GM19035 (cell line): Measurements from ENCODE around the gene AHI1.
A peak's percentile ranks its signal among the peaks of the same experiment; 100 is the strongest.
"Not testable (repeated sequence)": the region's sequence is repeated elsewhere in the genome, so short reads cannot be mapped to it uniquely, and the experiment has no call there.

ENCODE experiments used
- ATAC-seq: cut with Tn5 transposase; IDR thresholded peaks from one replicate; pipeline ENCODE4 v1.9.1; 2021; ENCODE audit not compliant: unreplicated experiment

Gene AHI1

DNA sequence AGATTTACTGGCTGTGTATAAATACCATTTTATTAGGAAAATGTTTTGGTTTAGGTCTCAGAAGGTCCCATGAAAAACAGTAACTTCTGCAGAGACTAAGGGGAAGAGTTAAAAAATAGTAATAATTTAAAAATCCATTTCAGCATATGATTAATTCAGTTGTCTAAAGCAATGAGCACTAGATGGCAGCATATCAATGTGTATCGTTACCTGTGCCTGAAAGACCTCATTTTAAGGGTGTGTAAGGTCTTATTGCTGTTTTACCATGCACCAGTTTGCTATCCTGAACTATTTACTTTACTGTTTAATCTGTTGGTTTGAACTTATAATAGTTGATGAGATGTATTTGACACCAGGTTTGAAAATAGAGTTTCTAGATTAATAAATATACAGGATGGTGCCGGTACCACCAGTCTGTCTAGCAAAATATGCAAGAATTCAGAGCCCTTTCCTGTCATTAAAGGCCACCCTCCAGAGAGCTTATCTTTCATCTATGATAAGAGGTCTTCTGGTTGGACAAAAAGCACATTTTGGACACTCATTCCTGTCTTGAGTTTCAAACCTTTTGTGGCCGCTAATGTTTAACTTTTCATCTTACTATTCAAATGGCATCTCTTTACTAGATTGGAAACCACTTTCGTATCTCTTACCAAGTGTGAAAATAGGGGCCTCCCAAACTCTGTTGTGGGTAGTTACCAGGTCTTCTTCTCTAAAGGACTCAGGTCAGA lies 8.9 kb upstream of the AHI1 start:
- ATAC-seq: peak; percentile 83

DNA sequence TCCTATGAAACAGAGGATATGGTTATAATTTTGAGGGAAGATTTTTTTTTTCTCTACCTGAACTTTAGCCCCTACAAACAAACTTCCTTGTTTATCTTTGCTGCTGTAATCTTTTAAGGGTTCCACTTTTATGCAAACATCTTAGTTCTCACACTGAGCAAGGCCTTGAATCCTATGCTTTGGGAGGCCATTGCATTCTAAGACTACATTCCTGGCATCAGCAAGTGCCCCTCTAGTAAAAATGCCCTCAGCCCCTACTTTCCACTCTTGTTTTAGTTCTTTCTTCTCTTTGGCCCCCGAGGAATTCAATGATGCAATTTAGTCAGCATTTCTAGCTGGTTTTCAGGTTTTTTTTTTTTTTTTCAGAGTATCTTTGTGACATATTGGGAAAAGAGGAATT lies 8.1 kb upstream of the AHI1 start:
- no peak for ATAC-seq

DNA sequence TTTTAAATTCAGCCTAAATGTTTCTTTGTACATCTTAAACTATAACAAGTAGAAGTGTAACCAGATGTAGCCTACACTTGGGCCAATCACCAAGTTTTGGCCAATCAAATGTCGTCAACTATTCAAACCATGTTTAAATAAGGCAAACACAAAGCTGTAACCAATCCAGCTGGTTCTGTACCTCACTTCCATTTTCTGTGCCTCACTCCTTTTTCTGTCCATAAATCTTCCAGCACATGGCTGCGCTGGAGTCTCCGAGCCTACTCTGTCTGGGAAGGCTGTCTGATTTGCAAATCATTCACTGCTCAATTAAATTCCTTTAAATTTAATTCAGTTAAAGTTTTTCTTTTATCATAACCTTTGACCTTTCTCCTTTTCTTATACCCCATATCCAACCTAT lies 7.7 kb upstream of the AHI1 start:
- ATAC-seq: no peak

DNA sequence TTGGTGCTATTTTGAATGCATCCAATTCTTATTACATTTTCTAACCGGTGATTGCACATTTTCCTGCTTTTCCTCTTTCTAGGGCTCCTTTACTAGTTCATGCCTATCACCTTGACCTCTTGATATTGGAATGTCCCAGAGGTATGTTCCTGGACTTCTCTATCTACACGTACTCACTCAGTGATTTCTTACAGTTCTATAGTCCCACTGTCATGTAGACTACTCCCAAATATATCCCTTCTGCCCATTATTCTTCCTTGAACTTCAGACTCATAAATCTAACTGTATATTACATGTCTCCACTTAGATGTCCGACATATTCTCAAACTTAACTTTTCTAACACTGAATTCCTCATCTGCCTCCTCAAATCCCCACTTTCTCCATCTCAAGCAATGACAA lies 7.2 kb upstream of the AHI1 start:
- ATAC-seq: no peak

DNA sequence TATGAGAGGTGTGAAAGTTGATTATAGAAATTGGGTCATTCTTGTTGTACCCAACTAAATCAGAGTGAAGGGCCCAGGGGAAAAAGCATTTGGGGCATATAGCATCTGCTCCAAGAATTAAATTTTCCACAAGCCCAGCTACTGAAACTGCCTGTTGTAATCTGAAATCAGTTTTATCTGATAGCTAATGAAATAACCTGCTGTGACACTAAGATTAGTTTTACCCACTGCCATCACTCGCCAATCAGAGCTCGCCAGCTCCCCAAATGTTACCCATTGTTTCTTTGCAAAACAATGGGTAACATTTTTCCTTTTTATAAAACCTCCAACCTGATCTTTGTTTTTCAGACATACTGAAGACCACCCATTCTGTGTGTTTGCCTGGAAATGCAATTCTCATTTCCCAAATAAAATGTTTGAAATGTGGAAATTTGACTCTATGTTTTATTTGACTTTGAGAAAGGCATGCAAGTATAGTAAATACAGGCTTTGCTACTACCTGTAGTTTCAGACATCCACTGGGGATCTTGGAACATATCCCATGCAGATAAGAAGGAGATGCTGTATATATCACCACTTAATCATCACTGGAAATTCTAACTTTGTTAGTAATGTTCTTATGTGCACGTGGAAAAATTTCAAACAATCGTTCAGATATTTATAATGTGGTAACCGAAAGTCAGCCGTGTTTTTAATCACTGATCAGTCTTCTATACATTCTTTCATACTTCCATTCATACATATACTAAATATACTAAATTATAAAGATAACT lies 6.3 kb upstream of the AHI1 start:
- no peak for ATAC-seq

DNA sequence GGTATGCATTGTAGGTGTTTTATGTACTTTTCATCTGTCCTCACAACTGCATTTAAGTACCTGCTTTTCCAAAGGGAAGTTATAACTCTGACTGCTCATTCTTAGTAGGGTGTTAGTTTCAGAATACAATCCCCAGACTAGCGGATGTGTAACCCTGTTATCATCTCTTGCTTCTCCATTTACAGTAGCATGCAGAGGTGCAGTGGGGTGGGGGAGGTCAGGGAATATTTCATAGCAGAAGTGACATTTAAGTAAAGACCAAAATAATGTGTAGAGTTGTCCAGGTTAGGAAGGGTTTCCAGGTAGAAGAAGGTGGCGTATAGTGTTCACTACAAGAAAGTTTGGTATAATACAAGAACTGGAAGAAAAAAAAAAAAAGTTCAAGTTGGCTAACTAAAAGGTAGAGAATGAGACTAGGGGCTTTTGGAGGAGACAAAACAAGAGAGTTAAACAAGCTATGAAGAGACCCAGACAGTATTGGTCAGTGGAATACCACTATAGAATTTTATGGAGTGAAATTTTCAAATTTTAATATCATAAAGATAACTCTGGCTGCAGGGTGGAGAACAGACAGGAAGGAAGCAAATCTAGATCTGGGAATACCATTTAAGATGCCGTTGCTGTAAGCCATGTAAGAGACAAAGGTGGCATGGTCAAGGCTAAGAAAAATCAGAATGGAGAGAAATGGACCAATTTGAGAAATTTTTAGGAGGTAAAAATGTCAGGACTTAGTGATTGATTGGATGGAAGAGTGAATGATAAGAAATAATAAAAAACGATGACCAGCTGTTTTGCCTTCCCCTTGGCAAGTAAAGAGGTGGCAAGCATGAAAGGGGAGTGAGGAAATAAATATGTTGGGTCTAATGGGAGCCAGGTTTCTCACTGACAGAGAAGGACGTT lies 2.2 kb upstream of the AHI1 start:
- ATAC-seq: no peak

DNA sequence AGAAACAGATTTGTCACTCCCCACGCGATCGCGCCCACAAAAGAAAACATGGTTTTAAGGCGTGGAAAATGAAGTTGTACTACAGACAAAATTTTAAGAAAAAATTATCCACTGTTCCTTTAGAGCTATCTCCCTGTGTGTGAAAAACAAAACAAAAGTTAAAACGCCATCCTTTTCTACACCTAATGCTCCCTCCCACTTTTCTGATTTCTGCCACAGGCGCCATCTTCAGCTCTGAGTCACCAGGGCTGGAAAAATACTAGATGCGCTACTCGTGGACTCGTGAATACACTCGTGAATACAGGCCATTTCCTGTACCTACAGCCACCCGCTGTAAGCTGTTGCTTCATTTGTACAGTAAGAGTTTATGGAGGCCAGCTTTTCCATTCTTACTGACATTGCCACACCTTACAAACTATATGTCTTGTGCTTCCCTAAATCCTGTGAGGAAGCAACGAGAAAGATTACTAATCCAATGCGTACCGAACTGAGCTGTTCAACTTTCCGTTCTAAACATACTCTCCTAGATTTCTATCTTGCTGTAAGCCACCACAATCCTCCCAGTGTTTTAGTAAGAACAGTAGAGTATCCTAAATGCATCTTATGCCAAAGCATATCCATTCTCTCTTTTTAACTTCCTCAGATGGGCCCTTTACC lies 773 bp upstream of the AHI1 start:
- ATAC-seq: peak; percentile 35

DNA sequence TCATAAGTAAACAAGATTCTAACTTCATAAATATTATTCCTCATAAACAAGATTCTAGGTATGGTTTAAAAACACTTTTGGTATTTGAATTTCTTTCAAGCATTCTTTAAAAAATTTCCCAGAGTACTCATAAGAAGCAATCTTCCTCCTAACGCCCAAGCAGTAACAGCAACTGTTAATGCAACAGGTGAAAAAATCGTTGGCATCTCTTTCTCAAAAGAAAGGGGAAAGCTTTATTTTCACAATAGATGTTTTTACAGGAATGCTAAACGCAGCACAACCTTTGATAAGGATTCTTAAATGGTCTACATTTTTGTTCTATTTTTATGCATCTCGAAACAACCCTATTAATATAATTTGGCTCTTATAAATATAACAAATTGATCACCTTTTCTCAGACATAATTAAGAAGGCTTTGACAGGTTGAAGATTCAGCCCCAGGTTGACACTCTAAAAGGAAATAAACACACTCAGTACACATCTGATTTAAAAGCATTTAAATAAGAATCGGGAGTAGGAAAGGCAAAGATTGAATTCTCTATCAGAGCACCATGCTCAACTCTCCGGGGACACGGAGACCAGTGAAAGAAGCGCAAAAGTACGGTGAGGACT lies 634 bp downstream of the AHI1 start:
- ATAC-seq: no peak

DNA sequence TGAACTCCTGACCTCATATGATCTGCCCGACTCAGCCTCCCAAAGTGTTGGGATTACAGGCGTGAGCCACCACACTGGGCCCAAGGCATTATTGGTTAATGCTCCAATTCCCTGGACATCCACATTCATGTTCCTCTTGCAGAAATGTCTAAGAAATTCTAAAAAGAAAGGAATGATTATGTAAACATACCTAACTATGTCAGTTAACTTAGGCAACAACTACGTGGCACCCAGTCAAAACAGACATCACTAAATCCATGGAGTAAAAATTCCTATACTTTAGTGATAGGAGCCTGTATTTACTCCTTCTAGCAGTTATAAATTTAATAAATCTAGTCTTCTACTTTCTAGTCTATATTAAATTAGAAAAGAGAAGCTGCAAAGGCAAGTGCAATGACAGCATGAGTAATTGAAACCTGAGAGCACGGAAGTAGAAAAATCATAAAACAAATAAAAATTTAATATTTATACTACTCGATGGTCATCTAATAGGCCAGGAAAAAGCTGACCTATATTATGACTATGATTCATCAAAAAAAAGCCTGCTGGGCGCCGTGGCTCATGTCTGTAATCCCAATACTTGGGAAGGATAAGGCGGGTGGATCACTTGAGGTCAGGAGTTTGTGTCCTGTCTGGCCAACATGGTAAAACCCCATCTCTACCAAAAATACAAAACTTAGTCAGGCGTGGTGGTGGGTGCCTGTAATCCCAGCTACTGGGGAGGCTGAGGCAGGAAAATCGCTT lies 4.2 kb downstream of the AHI1 start:
- no peak for ATAC-seq

DNA sequence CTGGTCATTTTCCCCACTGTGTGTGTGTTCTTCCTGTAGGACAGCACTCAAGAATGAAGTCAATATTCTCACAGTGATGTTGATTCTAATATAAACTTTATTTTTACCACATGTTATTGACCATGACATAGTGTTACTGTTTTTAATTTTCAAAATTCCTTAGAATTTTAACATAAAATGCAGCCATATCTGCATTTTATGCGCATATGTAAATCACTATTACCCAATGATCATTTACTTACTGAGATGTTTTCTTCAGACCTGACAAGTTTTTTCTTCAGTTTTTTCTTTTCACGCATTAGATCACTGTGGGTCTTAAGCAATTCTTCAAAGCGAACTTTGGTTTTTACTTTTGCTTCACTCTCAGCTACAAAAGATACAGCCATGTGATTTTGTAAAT lies 7.2 kb downstream of the AHI1 start:
- no peak for ATAC-seq

DNA sequence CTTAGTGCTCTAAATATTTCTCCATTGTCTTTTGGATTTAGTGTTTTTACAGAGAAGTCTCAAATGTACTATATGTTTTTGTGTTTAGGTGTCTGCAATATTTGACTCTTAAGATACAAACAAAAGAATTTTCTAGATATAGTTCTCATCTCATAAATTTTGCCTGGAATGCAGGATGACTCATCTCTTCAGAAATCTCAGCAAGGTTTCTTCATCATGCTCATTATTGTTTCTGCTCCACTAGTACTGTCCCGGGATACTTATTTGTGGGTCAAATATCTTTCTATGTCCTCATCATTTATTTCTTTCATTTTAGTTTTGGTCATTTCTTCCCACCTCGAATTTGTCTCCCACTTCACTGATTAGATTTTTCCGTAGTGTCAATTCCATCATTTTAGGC lies 9.5 kb downstream of the AHI1 start:
- no peak for ATAC-seq

DNA sequence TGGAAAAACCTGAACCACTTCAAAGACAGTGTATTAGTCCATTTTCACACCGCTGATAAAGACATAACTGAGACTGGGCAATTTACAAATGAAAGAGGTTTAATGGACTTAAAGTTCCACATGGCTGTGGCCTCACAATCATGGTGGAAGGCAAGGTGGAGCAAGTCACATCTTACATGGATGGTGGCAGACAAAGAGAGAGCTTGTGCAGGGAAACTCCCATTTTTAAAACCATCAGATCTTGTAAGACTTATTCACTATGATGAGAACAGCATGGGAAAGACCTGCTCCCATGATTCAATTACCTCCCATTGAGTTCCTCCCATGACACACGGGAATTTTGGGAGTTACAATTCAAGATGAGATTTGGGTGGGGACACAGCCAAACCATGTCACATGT lies 13.6 kb downstream of the AHI1 start:
- not testable (repeated sequence) for ATAC-seq

DNA sequence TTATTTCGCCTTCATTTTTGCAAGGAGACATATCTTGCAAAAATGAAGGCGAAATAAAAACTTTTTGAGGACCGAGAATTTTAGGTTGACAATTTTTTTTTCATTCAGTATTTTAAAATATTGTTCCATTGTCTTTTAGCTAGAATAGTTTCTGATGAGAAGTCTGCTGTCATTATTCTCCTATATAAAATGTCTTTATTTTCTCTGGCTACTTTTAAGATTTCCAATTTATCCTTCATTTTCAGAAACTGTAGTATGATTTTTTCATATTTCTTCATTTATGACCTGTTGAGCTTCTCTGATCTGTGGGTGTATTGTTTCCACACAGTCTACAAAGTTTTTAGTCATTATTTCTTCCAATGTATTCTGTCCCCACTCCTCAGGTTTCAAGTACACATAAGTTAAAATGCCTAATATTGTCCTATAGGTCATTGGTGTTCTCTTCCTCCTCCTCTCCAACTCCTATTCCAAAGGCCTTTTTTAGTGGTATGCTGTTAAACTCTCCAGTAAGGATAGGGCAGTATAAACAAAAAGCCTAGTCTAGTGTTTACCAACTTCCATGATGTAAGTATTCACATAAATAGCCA lies 15.7 kb downstream of the AHI1 start:
- no peak for ATAC-seq

DNA sequence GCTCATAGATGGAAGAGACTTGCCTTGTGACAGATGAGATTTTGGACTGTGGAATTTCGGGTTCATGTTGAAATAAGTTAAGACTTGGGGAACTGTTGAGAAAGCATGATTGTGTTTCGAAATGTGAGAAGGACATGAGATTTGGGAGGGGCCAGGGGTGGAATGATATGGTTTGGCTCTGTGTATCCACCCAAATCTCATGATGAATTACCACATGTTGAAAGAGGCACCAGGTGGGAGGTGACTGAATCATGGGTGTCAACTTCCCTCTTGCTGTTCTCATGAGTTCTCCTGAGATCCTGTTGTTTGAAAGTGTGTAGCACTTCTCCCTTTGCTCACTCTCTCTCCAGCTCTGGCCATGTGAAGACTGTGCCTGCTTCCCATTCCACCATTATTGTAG lies 17.9 kb downstream of the AHI1 start:
- ATAC-seq: no peak

DNA sequence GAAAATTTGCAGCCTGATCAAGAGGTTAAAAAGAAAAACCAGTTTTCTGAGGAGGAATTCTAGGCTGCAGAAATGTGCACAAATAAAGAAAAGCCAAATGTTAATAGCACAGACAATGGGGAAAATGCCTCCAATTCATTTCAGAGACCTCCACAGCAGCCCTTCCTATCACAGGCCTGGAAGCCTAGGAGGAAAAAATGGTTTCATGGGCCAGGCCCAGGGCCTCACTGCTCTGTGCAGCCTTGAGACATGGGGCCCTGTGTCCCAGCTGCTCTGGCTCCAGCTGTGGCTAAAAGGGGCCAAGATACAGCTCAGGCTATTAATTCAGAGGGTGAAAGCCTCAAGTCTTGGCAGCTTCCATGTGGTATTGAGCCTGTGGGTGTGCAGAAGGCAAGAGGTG lies 18.9 kb downstream of the AHI1 start:
- ATAC-seq: no peak

DNA sequence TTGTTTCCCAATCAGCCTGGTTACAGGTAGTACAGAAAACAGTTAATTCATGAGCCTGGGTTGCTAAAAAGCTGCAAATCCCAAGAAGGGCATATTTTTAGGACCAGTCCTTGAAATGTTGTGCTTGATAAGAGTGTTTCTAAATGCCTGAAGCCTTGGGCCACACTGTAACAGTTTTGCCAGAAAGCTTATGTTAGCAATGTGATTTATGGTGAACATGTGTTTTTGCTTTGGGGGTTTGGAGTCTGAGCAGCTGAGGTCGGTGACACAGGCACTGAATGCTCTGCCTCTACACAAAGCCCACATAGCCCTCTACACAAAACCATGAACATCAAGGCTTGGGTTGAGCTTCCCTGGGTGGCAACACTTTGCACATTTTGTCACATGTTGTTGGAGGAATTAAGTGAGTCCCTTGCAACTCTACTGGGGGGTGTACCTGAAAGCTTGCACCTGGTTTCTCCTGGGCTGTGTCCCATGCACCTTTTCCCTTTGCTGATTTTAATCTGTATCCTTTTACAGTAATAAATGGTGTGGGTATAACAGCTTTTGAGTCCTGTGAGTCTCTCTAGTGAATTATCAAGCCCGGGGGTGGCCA lies 22.2 kb downstream of the AHI1 start:
- no peak for ATAC-seq

DNA sequence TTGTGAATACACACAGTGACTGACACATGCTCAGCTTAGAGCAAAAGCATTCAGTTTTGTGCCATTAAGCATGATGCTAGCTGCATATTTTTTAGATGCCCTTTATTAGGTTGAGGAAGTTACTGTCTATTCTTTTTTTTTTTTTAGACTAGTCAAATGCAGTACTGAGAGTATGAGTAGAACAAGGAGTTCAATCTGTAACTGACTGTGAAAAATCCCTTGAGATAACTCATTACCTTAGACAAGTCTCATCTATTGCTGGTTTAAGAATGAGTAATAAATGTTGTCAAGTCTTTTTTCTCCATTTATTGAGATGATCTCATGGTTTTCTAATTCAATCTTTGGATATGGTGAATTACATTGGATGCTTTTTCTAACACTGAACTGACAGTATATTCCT lies 23.2 kb downstream of the AHI1 start:
- ATAC-seq: no peak

DNA sequence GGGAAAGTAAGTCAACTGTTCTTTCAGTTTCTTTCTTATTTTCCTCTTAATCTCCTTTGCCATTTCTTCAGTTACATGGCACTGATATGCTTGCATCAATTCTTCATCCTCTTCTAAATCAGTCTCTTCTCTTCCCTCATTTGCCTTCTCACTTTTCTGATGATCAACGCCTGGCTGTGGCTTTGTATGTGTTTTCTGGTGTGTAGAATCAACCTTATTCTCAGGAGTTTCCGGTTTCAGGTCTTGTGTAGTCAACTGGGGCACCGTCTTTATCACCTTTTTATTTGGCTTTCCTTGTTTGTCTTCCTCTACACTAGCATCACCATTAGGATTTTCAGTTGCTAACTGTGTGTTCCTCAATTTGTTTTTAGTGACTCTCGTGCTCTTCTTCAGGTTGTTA lies 31.6 kb downstream of the AHI1 start:
- ATAC-seq: peak; percentile 28

DNA sequence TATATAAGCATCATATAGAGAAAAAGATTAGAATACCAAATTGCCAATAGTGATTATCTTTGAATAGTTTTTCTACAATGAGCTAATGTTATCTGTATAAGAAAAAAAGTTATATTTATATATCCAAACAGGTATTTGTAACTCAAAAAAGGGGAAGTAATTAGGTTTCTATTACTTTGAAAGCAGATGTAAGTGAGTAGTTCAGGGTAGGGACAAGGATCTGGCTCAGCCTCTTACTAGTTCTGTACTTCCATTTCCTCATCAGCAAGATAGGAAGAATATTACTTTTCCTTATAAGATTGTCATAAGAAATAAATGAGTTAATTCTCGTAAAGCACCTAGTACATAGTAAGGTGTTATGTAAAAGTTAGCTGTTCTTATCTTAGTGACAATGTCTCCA lies 32.2 kb downstream of the AHI1 start:
- peak; percentile 78 for ATAC-seq
